Measurements from ENCODE around the gene SPOCK2.

The SPOCK2 gene

DNA sequence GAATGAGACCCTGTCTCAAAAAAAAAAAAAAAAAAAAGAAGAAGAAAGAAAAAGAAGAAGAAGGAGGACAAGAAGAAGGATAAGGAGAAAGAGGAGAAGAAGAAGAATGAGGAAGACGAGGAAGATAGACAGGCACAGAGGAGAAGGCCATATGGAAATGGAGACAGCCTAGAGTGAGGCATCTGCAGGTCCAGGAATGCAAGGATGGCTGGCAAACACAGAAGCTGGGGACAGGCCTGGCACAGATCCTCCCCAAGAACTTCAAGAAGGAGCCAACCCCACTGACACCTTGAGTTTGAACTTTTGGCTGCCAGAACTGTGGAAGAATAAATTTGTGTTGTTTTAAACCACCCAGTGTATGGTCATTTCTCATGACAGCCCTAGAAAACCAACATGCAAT lies 38.9 kb downstream of the SPOCK2 start:
- no peaks in the 10 kb centered on the region for H3K36me3 ChIP-seq (ENCODE audit: control insufficient read depth, insufficient read depth, low read length)
- no peak overlapping the region for H3K9ac ChIP-seq (ENCODE audit: low read length)
- no peak overlapping the region for H3K27ac ChIP-seq (ENCODE audit: low read depth, low read length)
- H3K4me1 ChIP-seq (ENCODE audit: control insufficient read depth, insufficient read depth, low read length), result peaks cover 5% of the 10 kb centered on the region
- no peak overlapping the region for H3K4me3 ChIP-seq (ENCODE audit: low read length)
- no peaks in the 10 kb centered on the region for H3K27me3 ChIP-seq (ENCODE audit: control insufficient read depth, insufficient read depth, low read length)

GRCh38 chr10:72048450-72049124 lies 39.8 kb downstream of the SPOCK2 start:
- Histone ChIP-seq H3K4me3 (ENCODE audit: low read length) (no peak overlapping the region), H3K4me1 (ENCODE audit: control insufficient read depth, insufficient read depth, low read length) (peaks cover 7% of the 10 kb centered on the region), H3K9ac (ENCODE audit: low read length) (no peak overlapping the region), H3K36me3 (ENCODE audit: control insufficient read depth, insufficient read depth, low read length) (no peaks in the 10 kb centered on the region), H3K27me3 (ENCODE audit: control insufficient read depth, insufficient read depth, low read length) (no peaks in the 10 kb centered on the region), H3K27ac (ENCODE audit: low read depth, low read length) (no peak overlapping the region)

GRCh38 chr10:72045586-72045985 lies 42.8 kb downstream of the SPOCK2 start:
- Histone ChIP-seq H3K36me3 (ENCODE audit: control insufficient read depth, insufficient read depth, low read length) (no peaks in the 10 kb centered on the region), H3K27ac (ENCODE audit: low read depth, low read length) (no peak overlapping the region), H3K9ac (ENCODE audit: low read length) (no peak overlapping the region)

DNA sequence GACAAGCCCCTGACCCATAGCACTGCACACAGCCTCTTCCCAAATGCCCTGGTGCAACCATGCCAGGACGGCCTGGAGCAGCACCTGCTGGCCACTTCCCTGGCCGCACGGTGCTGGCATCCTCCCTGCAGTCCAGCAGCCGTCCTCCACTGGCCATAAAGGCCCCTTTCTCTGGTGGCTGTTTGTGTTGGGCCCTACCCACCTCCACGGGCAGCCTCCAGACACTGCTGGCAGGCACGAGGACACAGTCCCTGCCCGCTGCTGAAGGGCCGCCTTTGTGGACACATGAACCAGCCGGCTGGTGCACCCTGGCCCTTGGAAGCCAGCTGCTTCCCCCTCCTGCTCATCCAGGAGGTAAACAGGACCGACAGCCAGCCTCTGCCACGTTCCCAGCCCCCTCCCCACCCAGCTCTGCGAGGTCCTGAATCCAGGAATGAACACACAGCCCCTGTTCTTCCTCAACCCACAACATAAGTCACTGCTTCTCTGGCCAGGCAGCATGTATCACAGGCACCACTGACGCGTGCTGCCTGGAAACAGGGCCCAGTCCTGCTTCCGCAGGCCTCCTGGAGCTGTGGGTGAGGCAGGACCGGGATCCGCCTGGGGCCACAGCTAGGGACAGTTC lies 43.8 kb downstream of the SPOCK2 start:
- Histone ChIP-seq H3K4me3 (ENCODE audit: low read length) (no peak overlapping the region), H3K27me3 (ENCODE audit: control insufficient read depth, insufficient read depth, low read length) (no peaks in the 10 kb centered on the region), H3K4me1 (ENCODE audit: control insufficient read depth, insufficient read depth, low read length) (peaks cover 7% of the 10 kb centered on the region), H3K27ac (ENCODE audit: low read depth, low read length) (peak overlapping the region; percentile 62), H3K9ac (ENCODE audit: low read length) (no peak overlapping the region), H3K36me3 (ENCODE audit: control insufficient read depth, insufficient read depth, low read length) (no peaks in the 10 kb centered on the region)

More at GRCh38 chr10:72045586-72045985, 42.8 kb downstream of the SPOCK2 start:
- H3K27me3 ChIP-seq (ENCODE audit: control insufficient read depth, insufficient read depth, low read length), result no peaks in the 10 kb centered on the region
- peaks cover 7% of the 10 kb centered on the region for H3K4me1 ChIP-seq (ENCODE audit: control insufficient read depth, insufficient read depth, low read length)
- H3K4me3 ChIP-seq (ENCODE audit: low read length), result no peak overlapping the region

DNA sequence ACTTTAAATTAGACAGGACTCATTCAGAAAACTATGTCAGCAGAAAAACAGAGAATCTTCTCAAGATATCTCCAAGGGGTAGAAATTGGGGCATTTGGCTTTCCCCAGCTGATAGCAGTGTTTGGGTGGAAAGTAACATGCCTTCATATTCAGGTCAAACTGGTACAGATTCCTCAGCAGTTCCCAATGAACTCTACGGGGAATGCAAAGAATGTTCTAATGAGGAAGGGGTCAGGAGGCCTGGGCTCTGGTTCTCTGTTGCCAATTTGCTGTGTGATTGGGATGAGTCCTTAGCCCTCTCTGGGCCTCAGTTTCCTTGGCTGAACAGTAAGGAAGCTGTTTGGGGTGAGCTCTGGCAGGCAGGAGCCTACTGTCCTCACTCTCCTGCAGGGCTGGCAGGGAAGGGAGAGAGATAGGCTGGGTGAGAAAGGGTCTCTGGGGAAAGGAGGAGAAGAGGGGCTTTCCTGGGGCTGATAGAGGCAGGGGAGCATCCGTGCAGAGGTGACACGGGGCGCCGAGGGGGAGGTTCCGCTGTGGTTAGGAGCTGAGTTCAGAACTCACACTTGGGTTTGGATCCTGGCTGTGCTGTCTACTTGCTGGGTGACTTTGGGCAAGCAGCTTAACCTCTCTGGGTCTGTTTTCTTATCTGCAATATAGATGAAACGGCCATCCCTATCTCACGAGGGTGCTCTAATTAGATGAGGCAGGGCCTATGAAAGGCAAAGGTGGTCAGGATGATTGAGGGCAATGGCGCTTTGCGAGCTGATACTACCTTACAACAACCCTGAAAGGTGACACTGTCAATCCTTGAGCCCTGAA lies 45.1 kb downstream of the SPOCK2 start:
- Histone ChIP-seq H3K4me1 (ENCODE audit: control insufficient read depth, insufficient read depth, low read length) (peaks cover 7% of the 10 kb centered on the region), H3K4me3 (ENCODE audit: low read length) (no peak overlapping the region), H3K36me3 (ENCODE audit: control insufficient read depth, insufficient read depth, low read length) (no peaks in the 10 kb centered on the region), H3K9ac (ENCODE audit: low read length) (no peak overlapping the region), H3K27me3 (ENCODE audit: control insufficient read depth, insufficient read depth, low read length) (no peaks in the 10 kb centered on the region), H3K27ac (ENCODE audit: low read depth, low read length) (no peak overlapping the region)

DNA sequence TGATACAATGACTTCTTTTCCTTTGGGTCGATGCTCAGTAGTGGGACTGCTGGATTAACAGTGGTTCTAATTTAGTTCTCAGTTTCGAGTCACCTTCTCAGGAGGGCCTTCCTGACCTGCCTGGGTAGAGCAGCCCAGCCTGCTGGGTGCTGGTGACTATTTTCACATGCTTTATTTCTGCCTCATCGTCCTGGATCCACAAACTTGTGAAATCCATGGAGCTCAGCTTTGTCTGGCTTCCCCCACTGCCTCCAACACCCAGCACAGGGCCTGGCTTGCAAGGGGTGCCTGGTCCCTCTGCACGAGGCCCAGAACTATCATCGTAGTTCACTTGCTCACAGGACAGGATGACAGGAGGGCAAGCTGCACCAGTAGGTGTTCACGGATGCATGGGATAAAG lies 46.9 kb downstream of the SPOCK2 start:
- H3K4me1 ChIP-seq (ENCODE audit: control insufficient read depth, insufficient read depth, low read length), result peaks cover 7% of the 10 kb centered on the region
- no peaks in the 10 kb centered on the region for H3K36me3 ChIP-seq (ENCODE audit: control insufficient read depth, insufficient read depth, low read length)
- no peaks in the 10 kb centered on the region for H3K27me3 ChIP-seq (ENCODE audit: control insufficient read depth, insufficient read depth, low read length)
- no peak overlapping the region for H3K9ac ChIP-seq (ENCODE audit: low read length)
- H3K27ac ChIP-seq (ENCODE audit: low read depth, low read length), result no peak overlapping the region
- no peak overlapping the region for H3K4me3 ChIP-seq (ENCODE audit: low read length)

DNA sequence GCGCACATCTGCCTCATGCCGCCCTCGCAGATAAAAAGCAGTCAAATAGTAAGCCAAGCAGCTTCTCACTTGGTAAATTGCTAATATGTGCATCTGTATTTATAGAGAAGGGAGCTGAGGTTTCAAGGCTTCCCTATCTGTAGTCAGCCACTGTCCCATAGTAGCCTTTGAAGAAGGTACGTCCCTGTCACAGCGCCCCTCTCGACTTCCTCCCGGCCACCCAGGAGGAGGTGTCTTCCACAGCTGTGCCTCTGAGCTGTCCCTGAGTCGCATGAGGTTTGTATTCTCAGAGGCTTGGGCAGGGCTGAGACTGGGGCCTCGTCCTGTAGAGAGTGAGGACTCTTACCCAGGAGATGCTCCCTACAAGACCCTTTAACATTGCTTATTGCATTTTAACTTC lies 49.0 kb downstream of the SPOCK2 start:
- no peaks in the 10 kb centered on the region for H3K27me3 ChIP-seq (ENCODE audit: control insufficient read depth, insufficient read depth, low read length)
- no peaks in the 10 kb centered on the region for H3K36me3 ChIP-seq (ENCODE audit: control insufficient read depth, insufficient read depth, low read length)
- peaks cover 2% of the 10 kb centered on the region for H3K4me1 ChIP-seq (ENCODE audit: control insufficient read depth, insufficient read depth, low read length)
- no peak overlapping the region for H3K4me3 ChIP-seq (ENCODE audit: low read length)
- H3K9ac ChIP-seq (ENCODE audit: low read length), result no peak overlapping the region
- no peak overlapping the region for H3K27ac ChIP-seq (ENCODE audit: low read depth, low read length)

DNA sequence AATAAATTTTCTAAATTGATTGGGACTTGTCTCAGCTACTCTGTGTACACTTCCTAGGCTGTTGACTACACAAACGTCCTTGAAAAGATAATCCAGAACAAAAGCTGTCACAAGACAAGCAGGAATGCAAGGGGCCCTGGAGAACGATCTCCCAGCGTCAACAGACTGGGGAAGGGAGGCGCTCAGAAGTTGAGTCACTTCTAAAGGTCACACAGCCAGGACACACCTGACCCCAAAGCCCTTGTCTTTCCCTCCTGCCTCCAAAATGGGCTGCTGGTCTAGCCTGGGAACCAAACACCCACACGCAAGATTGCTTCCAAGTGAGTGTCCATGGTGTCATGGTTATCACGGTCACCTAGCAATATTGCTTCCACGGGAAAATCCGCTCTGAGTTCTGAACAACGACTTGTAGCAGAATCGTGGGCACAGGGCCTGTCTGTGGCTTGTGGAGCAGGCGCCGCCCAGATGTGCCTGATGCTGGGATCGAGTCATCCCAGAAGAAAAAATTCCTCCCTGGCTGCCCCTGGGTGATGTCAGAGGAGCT lies 49.8 kb downstream of the SPOCK2 start:
- H3K27me3 ChIP-seq (ENCODE audit: control insufficient read depth, insufficient read depth, low read length), result no peaks in the 10 kb centered on the region
- H3K36me3 ChIP-seq (ENCODE audit: control insufficient read depth, insufficient read depth, low read length), result no peaks in the 10 kb centered on the region
- H3K4me1 ChIP-seq (ENCODE audit: control insufficient read depth, insufficient read depth, low read length), result no peaks in the 10 kb centered on the region
- no peak overlapping the region for H3K9ac ChIP-seq (ENCODE audit: low read length)
- H3K27ac ChIP-seq (ENCODE audit: low read depth, low read length), result no peak overlapping the region
- H3K4me3 ChIP-seq (ENCODE audit: low read length), result no peak overlapping the region

GRCh38 chr10:72037811-72038210 lies 50.5 kb downstream of the SPOCK2 start:
- H3K27me3 ChIP-seq (ENCODE audit: control insufficient read depth, insufficient read depth, low read length), result no peaks in the 10 kb centered on the region
- no peaks in the 10 kb centered on the region for H3K4me1 ChIP-seq (ENCODE audit: control insufficient read depth, insufficient read depth, low read length)
- no peaks in the 10 kb centered on the region for H3K36me3 ChIP-seq (ENCODE audit: control insufficient read depth, insufficient read depth, low read length)
- H3K9ac ChIP-seq (ENCODE audit: low read length), result no peak overlapping the region
- no peak overlapping the region for H3K27ac ChIP-seq (ENCODE audit: low read depth, low read length)
- no peak overlapping the region for H3K4me3 ChIP-seq (ENCODE audit: low read length)

- Histone ChIP-seq H3K4me3 (ENCODE audit: low read length) (no peak overlapping the region), H3K27me3 (ENCODE audit: control insufficient read depth, insufficient read depth, low read length) (no peaks in the 10 kb centered on the region), H3K36me3 (ENCODE audit: control insufficient read depth, insufficient read depth, low read length) (no peaks in the 10 kb centered on the region), H3K4me1 (ENCODE audit: control insufficient read depth, insufficient read depth, low read length) (no peaks in the 10 kb centered on the region), H3K27ac (ENCODE audit: low read depth, low read length) (no peak overlapping the region), H3K9ac (ENCODE audit: low read length) (no peak overlapping the region)
Observed at GRCh38 chr10:72037266-72037665, 51.1 kb downstream of the SPOCK2 start.

DNA sequence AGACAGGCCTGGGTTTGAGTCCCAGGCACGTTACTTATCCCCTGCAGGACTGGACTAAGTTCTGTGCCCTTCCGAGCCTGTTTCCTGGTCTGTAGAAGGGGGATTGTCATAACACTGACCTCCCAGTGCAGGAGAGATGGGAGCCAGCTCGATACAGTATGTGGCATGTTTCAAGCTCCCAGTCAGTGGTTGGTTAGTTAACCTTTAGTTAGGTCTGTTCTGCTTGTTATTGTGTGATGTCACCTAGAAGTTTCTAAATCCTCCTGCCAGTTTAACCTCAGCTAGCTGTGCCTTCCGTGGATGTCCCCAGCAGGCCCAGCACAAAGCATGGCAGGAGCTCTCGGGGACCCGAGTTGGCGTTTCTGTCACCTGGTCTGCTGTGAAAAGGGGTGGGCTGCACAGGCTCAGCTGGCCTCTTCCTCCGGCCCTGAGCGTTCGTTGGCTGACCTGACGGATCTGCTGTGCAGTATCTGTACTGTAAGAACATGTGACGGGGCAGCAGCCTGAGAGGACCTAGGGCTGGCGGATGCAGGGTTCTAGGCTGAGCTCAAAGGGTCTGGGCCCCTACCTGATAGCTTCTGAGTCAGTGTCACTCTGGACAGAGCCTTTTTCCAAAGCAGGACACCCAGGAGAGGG lies 53.0 kb downstream of the SPOCK2 start:
- no peaks in the 10 kb centered on the region for H3K36me3 ChIP-seq (ENCODE audit: control insufficient read depth, insufficient read depth, low read length)
- no peaks in the 10 kb centered on the region for H3K4me1 ChIP-seq (ENCODE audit: control insufficient read depth, insufficient read depth, low read length)
- H3K9ac ChIP-seq (ENCODE audit: low read length), result no peak overlapping the region
- no peak overlapping the region for H3K4me3 ChIP-seq (ENCODE audit: low read length)
- no peaks in the 10 kb centered on the region for H3K27me3 ChIP-seq (ENCODE audit: control insufficient read depth, insufficient read depth, low read length)
- no peak overlapping the region for H3K27ac ChIP-seq (ENCODE audit: low read depth, low read length)

DNA sequence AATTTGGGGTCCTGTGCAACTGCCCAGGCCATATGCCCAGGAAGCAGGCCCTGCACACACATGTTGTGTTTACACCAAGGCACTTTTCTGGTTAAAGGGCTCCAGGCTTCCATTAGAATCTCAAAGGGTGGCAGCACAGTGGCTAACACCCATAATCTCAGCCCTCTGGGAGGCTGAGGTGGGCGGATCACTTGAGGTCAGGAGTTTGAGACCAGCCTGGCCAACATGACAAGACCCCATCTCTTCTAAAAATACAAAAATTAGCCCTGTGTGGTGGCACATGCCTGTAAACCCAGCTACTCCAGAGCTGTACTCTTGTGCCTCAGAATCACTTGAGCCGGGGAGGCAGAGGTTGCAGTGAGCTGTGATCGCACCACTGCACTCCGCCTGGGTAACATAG lies 53.6 kb downstream of the SPOCK2 start:
- Histone ChIP-seq H3K4me1 (ENCODE audit: control insufficient read depth, insufficient read depth, low read length) (no peaks in the 10 kb centered on the region), H3K27ac (ENCODE audit: low read depth, low read length) (no peak overlapping the region), H3K36me3 (ENCODE audit: control insufficient read depth, insufficient read depth, low read length) (no peaks in the 10 kb centered on the region), H3K27me3 (ENCODE audit: control insufficient read depth, insufficient read depth, low read length) (no peaks in the 10 kb centered on the region), H3K9ac (ENCODE audit: low read length) (no peak overlapping the region), H3K4me3 (ENCODE audit: low read length) (no peak overlapping the region)

All from rectal smooth muscle tissue (tissue), 1 donor.